Endothelial cell of umbilical vein (primary cell): ENCODE data around the gene RFX2. TPM values are rescaled to one million over a fixed set of nuclear protein-coding genes. Genes with fewer than 3 reads are reported as not detected.

Experiments used
- BruUV-seq: library from RNA; stranded (reverse); fragments of 400-500 nt; replicated peaks from 2 replicates; lab custom pipeline; 2021; lab: Mats Ljungman, UMichigan
- CTCF ChIA-PET: fragments of 300-600, 350-600 bp; sonication (Branson Sonifier 250); formaldehyde crosslinking; loops from one replicate; lab custom pipeline; 2021; ENCODE audit warnings: antibody characterized with exemption, inconsistent platforms; lab: Charles Lee
- POLR2A ChIA-PET: fragments of 300-600, 350-600 bp; sonication (Branson Sonifier 250); formaldehyde crosslinking; loops from one replicate; lab custom pipeline; 2021; ENCODE audit warnings: antibody characterized with exemption, inconsistent platforms; lab: Charles Lee
- DNase-seq: peaks from one replicate; pipeline ENCODE4 v3.0.0-alpha.2; 2011; ENCODE audit warnings: low read depth, low spot score
- FAIRE-seq: peaks from 2 replicates; lab custom pipeline; 2011; peaks lifted over from hg19 to GRCh38; lab: Jason Lieb, UNC
- H2AFZ ChIP-seq: 2 replicates; pipeline ENCODE4 v1.6.0; 2012; ENCODE audit warnings: low read depth, low read length, control low read depth, inconsistent platforms
- H3K27ac ChIP-seq: 2 replicates; pipeline ENCODE4 v1.5.1; 2011; ENCODE audit warnings: low read depth, mild to moderate bottlenecking, control low read depth, low read length, moderate library complexity; ENCODE audit not compliant: insufficient read depth
- H3K27me3 ChIP-seq, 2 experiments: 2 replicates each; pipeline versions ENCODE4 v1.6.0 to v1.6.1; 2011; ENCODE audit warnings: low read length in 2 of 2, mixed read lengths in 1 of 2; ENCODE audit not compliant: control insufficient read depth in 2 of 2, insufficient read depth in 2 of 2
- H3K36me3 ChIP-seq, 2 experiments: 2 replicates in 1 of 2; 3 replicates in 1 of 2; pipeline ENCODE4 v1.5.1; 2011; ENCODE audit warnings: low read length in 2 of 2, mild to moderate bottlenecking in 1 of 2, moderate library complexity in 1 of 2; ENCODE audit not compliant: control insufficient read depth in 2 of 2, insufficient read depth in 2 of 2; ENCODE audit errors: extremely low read depth in 1 of 2
- H3K4me1 ChIP-seq: 3 replicates; pipeline ENCODE4 v1.5.1; 2011; ENCODE audit warnings: mild to moderate bottlenecking, low read length; ENCODE audit not compliant: control insufficient read depth, insufficient read depth; ENCODE audit errors: extremely low read depth
- H3K4me2 ChIP-seq: 2 replicates; pipeline ENCODE4 v1.6.1; 2011; ENCODE audit warnings: low read length, control low read depth, mixed read lengths; ENCODE audit not compliant: insufficient read depth
- H3K4me3 ChIP-seq, 3 experiments: fragments of 200-600 bp in 1 of 3; sonication (generic), shearing (Covaris generic) in 1 of 3; replicated peaks in 1 of 3; 2 replicates each; pipeline ENCODE4 v1.5.1; 2011 to 2016; ENCODE audit warnings: control low read depth in 3 of 3, low read length in 3 of 3, mild to moderate bottlenecking in 2 of 3, inconsistent platforms in 1 of 3, low read depth in 1 of 3, moderate library complexity in 1 of 3; ENCODE audit not compliant: insufficient read depth in 1 of 3
- H3K79me2 ChIP-seq: 2 replicates; pipeline ENCODE4 v1.6.0; 2012; ENCODE audit warnings: low read length, inconsistent platforms; ENCODE audit not compliant: control insufficient read depth, insufficient read depth
- H3K9ac ChIP-seq: replicated peaks from 2 replicates; pipeline ENCODE3; 2011; ENCODE audit warnings: low read length, control low read depth; ENCODE audit not compliant: insufficient read depth; ENCODE audit errors: extremely low read depth
- H3K9me1 ChIP-seq: replicated peaks from 3 replicates; pipeline ENCODE4 v1.6.0; 2011; ENCODE audit warnings: mild to moderate bottlenecking, low read length; ENCODE audit not compliant: control insufficient read depth, insufficient read depth; ENCODE audit errors: extremely low read depth
- H3K9me3 ChIP-seq: replicated peaks from 2 replicates; pipeline ENCODE4 v1.5.1; 2012; ENCODE audit warnings: low read length, inconsistent platforms; ENCODE audit not compliant: control insufficient read depth, insufficient read depth
- H4K20me1 ChIP-seq: replicated peaks from 2 replicates; pipeline ENCODE3; 2011; ENCODE audit warnings: mild to moderate bottlenecking, low read length; ENCODE audit not compliant: control insufficient read depth, insufficient read depth; ENCODE audit errors: extremely low read depth
- CTCF ChIP-seq, 2 donors: IDR thresholded peaks; 1 replicate in 1 of 2; 2 replicates in 1 of 2; pipeline ENCODE4 v1.5.1; 2011; ENCODE audit warnings: low read length in 2 of 2, mild to moderate bottlenecking in 2 of 2, moderate library complexity in 2 of 2, control low read depth in 1 of 2, inconsistent platforms in 1 of 2, low read depth in 1 of 2; ENCODE audit not compliant: insufficient read depth in 1 of 2; ENCODE audit errors: extremely low read depth in 1 of 2
- EZH2 ChIP-seq: IDR thresholded peaks from 2 replicates; pipeline ENCODE4 v1.6.1; 2012; ENCODE audit warnings: borderline replicate concordance, low read depth, mild to moderate bottlenecking, moderate library complexity, low read length, inconsistent platforms; ENCODE audit not compliant: severe bottlenecking
- FOS ChIP-seq: IDR thresholded peaks from 2 replicates; pipeline ENCODE4 v1.6.1; 2011; ENCODE audit warnings: mild to moderate bottlenecking, low read length, moderate library complexity, borderline replicate concordance; ENCODE audit not compliant: insufficient read depth
- GATA2 ChIP-seq: IDR thresholded peaks from 2 replicates; pipeline ENCODE4 v1.7.0; 2011; ENCODE audit warnings: low read depth, mild to moderate bottlenecking, moderate library complexity, mixed read lengths, low read length; ENCODE audit not compliant: insufficient read length, insufficient read depth
- JUN ChIP-seq: IDR thresholded peaks from 2 replicates; pipeline ENCODE4 v1.6.1; 2011; ENCODE audit warnings: borderline replicate concordance, low read depth; ENCODE audit not compliant: insufficient read length, insufficient read depth
- MAX ChIP-seq: IDR thresholded peaks from 2 replicates; pipeline ENCODE4 v1.6.1; 2011; ENCODE audit not compliant: insufficient read depth, insufficient read length
- MYC ChIP-seq: IDR thresholded peaks from one replicate; pipeline ENCODE4 v1.6.1; 2011; ENCODE audit warnings: mild to moderate bottlenecking, low read depth, low read length
- POLR2A ChIP-seq: IDR thresholded peaks from 2 replicates; pipeline ENCODE4 v1.6.1; 2012; ENCODE audit warnings: low read depth, mild to moderate bottlenecking, control low read depth, low read length
- POLR2AphosphoS5 ChIP-seq: IDR thresholded peaks from 2 replicates; pipeline ENCODE4 v1.6.1; 2012; ENCODE audit warnings: low read depth, mild to moderate bottlenecking, control low read depth, low read length, moderate library complexity; ENCODE audit not compliant: insufficient read depth
- dilution Hi-C: fragments of 300-500 bp; cut with MboI; formaldehyde crosslinking; loops from one replicate; pipeline ENCODE4 v1.15.0; 2019; ENCODE audit warnings: low sequenced_read_pairs; ENCODE audit not compliant: extremely low pct_ligation_motif_present
- intact Hi-C: fragments of 100-400 bp; cut with micrococcal nuclease; formaldehyde crosslinking; loops from one replicate; pipeline ENCODE4 v1.10.0; 2022
- polyA plus RNA-seq, 4 experiments: library from polyadenylated mRNA; depleted of rRNA in 3 of 4; stranded (reverse) in 3 of 4; unstranded in 1 of 4; fragments of >200 nt; gene quantifications; 2 replicates each; pipeline versions ENCODE4 v1.2.1 to v1.2.3, GENCODE V29; 2011 to 2012; ENCODE audit warnings: missing spikeins in 1 of 4
- total RNA-seq: library from RNA; stranded (reverse); gene quantifications from 2 replicates; pipeline ENCODE4 v1.2.3, GENCODE V29; 2021

Gene RFX2
- total and polyA plus RNA-seq, 2 donors (not counting 3 experiments of a cell fraction or from before 2014, with no cell fraction given): 16.1 to 19.0 TPM

DNA sequence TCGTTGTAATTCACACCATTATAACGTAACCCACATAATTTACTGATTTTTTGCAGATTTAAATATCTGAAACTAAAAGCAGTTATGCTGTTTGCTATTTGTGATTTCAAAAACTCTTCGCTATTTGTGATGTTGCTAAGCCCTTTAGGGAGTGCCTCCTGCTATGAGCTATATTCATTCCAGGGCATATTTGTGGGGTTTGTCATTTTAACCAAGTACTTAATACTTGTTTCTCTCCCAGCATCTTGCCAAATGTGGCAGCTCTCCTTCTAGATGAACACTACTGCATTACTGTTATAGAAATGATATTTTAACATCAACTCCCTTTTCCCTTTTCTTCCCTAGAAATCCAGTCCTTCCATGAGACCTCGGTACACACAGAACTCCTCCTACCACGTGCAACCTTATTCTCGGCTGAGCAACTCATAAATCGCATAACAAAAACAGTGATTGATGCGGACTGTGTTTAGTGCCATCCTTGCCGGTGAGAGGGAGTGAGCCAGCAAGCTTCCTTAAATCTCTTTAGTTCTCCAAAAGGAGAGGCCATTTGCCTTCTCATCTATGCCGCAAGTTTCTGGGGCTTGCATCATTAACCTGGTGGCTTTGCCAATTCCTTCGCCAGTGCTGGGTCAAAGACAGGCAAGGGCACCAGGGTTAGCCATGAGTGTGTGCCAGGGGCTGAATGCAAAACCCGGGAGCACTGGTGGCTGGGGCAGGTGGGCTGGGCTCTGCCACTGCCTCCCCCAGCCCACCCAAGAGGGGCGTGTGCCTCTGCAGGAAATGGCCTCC, 33.4 kb downstream of the RFX2 start:
- TF ChIP-seq FOS (no peak), CTCF (IDR thresholded peaks at IDR 0.05; ENCODE audit: extremely low read depth in 1 of 2, insufficient read depth in 1 of 2, low read depth in 1 of 2, low read length in 2 of 2) (no peak), EZH2 (no peak), MAX (no peak), MYC (no peak), GATA2 (no peak), JUN (no peak), POLR2AphosphoS5 (no peak), POLR2A (no peak)
- ChIA-PET CTCF (interaction anchor here (0.7 to 2.6 kb wide), 5 partner anchors 9 to 160 kb away, joined by 3 to 7 read pairs (median 3); no protein-coding TSS in a partner anchor), POLR2A (no interaction called here)
- no peaks in the 10 kb centered on the region for H3K27me3 ChIP-seq
- no peak overlapping the region for H2AFZ ChIP-seq
- H4K20me1 ChIP-seq: no peaks in the 10 kb centered on the region
- H3K27ac ChIP-seq: no peak overlapping the region
- DNase-seq (no peak), FAIRE-seq (no peak)
- dilution Hi-C loops (no loop called here), intact Hi-C loops (no loop called here)
- H3K9me3 ChIP-seq: no peaks in the 10 kb centered on the region
- H3K4me2 ChIP-seq: no peak overlapping the region
- no TSS peak for BruUV-seq
- no peaks in the 10 kb centered on the region for H3K36me3 ChIP-seq
- no peaks in the 10 kb centered on the region for H3K4me1 ChIP-seq
- H3K4me3 ChIP-seq: no peak overlapping the region
- H3K9me1 ChIP-seq: no peaks in the 10 kb centered on the region
- H3K79me2 ChIP-seq: no peaks in the 10 kb centered on the region
- H3K9ac ChIP-seq: no peak overlapping the region
